Gastroesophageal sphincter (tissue), 4 donors: ENCODE results near the gene RHOH. TPM values are rescaled to one million over a fixed set of nuclear protein-coding genes. Genes with fewer than 3 reads are reported as not detected.
A peak's percentile ranks its signal among the peaks of the same experiment; 100 is the strongest.

ENCODE experiments used
- ATAC-seq: fragments of 150-250 bp; one replicate; pipeline ENCODE4 v1.9.1; 2016; ENCODE audit warnings: mild to moderate bottlenecking, moderate library complexity
- H3K27ac ChIP-seq, 4 donors: fragments of 200-600 bp; sonication (generic) in 3 of 4; 1 replicate in 3 of 4; 2 replicates in 1 of 4; pipeline ENCODE4 v1.5.1; 2016 to 2019
- H3K27me3 ChIP-seq: fragments of 200-600 bp; sonication (generic); one replicate; pipeline ENCODE4 v1.5.1; 2019
- H3K36me3 ChIP-seq, 2 donors: fragments of 200-600 bp; sonication (generic); one replicate each; pipeline ENCODE4 v1.5.1; 2019; ENCODE audit warnings: control low read depth in 1 of 2
- H3K4me1 ChIP-seq, 3 donors: fragments of 200-600 bp; sonication (generic); 1 replicate in 2 of 3; 2 replicates in 1 of 3; pipeline ENCODE4 v1.5.1; 2016 to 2019; ENCODE audit warnings: control low read depth in 2 of 3
- H3K4me3 ChIP-seq, 2 donors: fragments of 200-600 bp; sonication (generic); one replicate each; pipeline ENCODE4 v1.5.1; 2019; ENCODE audit warnings: mild to moderate bottlenecking in 1 of 2, moderate library complexity in 1 of 2
- H3K9me3 ChIP-seq, 3 donors: fragments of 200-600 bp; sonication (generic); one replicate each; pipeline ENCODE4 v1.5.1; 2017 to 2019; ENCODE audit warnings: control low read depth in 2 of 3
- EP300 ChIP-seq: sonication (generic); formaldehyde crosslinking; IDR thresholded peaks from one replicate; pipeline ENCODE4 v1.6.1; 2017; ENCODE audit warnings: antibody characterized with exemption, mild to moderate bottlenecking
- POLR2A ChIP-seq, 2 donors: fragments of 450-650 bp; IDR thresholded peaks; one replicate each; pipeline ENCODE4 v1.6.1; 2017; ENCODE audit warnings: antibody characterized with exemption in 2 of 2, mild to moderate bottlenecking in 2 of 2, moderate library complexity in 1 of 2
- POLR2AphosphoS5 ChIP-seq: sonication (generic); formaldehyde crosslinking; IDR thresholded peaks from one replicate; pipeline ENCODE4 v1.6.1; 2017; ENCODE audit warnings: antibody characterized with exemption
- WGBS, 2 donors: methylation state at CpG; one replicate each; pipeline ENCODE4 v1.1.5; 2018; ENCODE audit warnings: low coverage in 1 of 2; 5-methylcytosine and 5-hydroxymethylcytosine counted together
- total RNA-seq, 4 donors: library from RNA; depleted of rRNA; stranded (reverse); fragments of >200 nt; gene quantifications; one replicate each; pipeline ENCODE4 v1.1.0, GENCODE V29; 2016
- TF ChIP-seq, protein P1 (sequence below), 4 experiments: fragments of 200-600 bp in 2 of 4; fragments of 450-650 bp in 2 of 4; sonication (generic) in 1 of 4; IDR thresholded peaks; one replicate each; pipeline ENCODE4 v1.5.1; 2017 to 2019; ENCODE audit warnings: antibody characterized with exemption in 4 of 4, mild to moderate bottlenecking in 2 of 4, moderate library complexity in 2 of 4

RHOH gene
- total RNA-seq, 4 donors from 2014 or later = 0.42 to 4.4 (median 1.0) TPM

DNA sequence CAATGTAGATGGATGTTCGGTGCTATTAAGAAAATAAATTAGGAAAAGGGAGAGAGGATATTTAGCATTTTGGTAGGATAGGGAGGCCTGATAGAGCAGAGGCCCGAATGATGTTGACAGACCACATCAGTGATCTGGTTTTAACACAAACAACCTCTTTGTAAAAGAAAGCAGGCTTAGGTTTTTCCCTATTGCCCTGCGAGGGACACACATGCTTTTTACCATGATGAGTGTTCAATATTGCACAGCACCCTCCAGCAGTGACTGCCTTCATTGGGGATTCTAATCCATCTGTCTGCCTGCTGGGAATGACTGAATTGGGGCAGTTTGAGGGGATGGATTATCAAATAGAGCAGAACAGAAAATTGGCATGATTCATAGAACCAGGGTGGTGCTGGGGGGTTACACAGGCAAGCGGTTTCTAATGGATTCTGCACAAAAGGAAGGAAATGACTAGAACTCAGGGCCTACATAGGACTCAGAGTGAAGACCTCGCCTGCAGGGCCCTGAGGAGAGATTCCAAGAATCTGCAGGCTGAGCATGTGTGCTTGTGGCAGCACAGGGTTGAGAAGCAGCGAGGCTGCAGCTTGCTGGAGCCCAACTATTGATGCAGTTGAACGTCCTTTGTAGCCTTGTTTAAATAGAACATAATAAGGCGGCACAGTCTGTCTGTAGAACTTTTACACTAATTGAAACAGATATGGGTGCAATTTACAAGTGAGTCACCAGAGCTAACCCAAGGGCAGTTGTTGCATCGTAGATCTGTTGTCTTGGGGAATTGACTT is 58.0 kb downstream of the RHOH start:
- no peaks in the 10 kb centered on the region for H3K9me3 ChIP-seq
- no peaks in the 10 kb centered on the region for H3K36me3 ChIP-seq
- WGBS, 2 donors = 68 to 71% methylated on average over 4 to 9 of the region's 9 CpGs
- TF ChIP-seq, protein P1, sequence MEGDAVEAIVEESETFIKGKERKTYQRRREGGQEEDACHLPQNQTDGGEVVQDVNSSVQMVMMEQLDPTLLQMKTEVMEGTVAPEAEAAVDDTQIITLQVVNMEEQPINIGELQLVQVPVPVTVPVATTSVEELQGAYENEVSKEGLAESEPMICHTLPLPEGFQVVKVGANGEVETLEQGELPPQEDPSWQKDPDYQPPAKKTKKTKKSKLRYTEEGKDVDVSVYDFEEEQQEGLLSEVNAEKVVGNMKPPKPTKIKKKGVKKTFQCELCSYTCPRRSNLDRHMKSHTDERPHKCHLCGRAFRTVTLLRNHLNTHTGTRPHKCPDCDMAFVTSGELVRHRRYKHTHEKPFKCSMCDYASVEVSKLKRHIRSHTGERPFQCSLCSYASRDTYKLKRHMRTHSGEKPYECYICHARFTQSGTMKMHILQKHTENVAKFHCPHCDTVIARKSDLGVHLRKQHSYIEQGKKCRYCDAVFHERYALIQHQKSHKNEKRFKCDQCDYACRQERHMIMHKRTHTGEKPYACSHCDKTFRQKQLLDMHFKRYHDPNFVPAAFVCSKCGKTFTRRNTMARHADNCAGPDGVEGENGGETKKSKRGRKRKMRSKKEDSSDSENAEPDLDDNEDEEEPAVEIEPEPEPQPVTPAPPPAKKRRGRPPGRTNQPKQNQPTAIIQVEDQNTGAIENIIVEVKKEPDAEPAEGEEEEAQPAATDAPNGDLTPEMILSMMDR (IDR thresholded peaks at IDR 0.05) = no peak
- no peaks in the 10 kb centered on the region for H3K27me3 ChIP-seq
- H3K4me3 ChIP-seq = no peak overlapping the region
- ATAC-seq = no peak
- H3K4me1 ChIP-seq = no peaks in the 10 kb centered on the region
- H3K27ac ChIP-seq = no peak overlapping the region

GRCh38 chr4:40255393-40256281 is 58.8 kb downstream of the RHOH start:
- H3K27ac ChIP-seq = no peak overlapping the region
- no peaks in the 10 kb centered on the region for H3K4me1 ChIP-seq
- WGBS, 2 donors = 53 to 100% methylated on average over 2 to 3 of the region's 3 CpGs
- ATAC-seq = peak; percentile 74
- no peaks in the 10 kb centered on the region for H3K36me3 ChIP-seq
- no peaks in the 10 kb centered on the region for H3K27me3 ChIP-seq
- H3K4me3 ChIP-seq = no peak overlapping the region
- TF ChIP-seq POLR2A (IDR thresholded peaks at IDR 0.05) (no peak), EP300 (no peak), POLR2AphosphoS5 (no peak)
- TF ChIP-seq, protein P1 (IDR thresholded peaks at IDR 0.05) = no peak
- no peaks in the 10 kb centered on the region for H3K9me3 ChIP-seq

- H3K9me3 ChIP-seq = no peaks in the 10 kb centered on the region
- WGBS, 2 donors = 100% methylated on average over 1 of the region's 5 CpGs
- ATAC-seq = no peak
- H3K27me3 ChIP-seq = no peaks in the 10 kb centered on the region
- no peak for TF ChIP-seq EP300
- no peak for TF ChIP-seq POLR2AphosphoS5
- TF ChIP-seq, protein P1 (IDR thresholded peaks at IDR 0.05) = no peak
- no peak for TF ChIP-seq POLR2A (IDR thresholded peaks at IDR 0.05)
- H3K4me1 ChIP-seq = no peaks in the 10 kb centered on the region
- no peak overlapping the region for H3K4me3 ChIP-seq
- no peaks in the 10 kb centered on the region for H3K36me3 ChIP-seq
- no peak overlapping the region for H3K27ac ChIP-seq
Observed at GRCh38 chr4:40256329-40256728, 59.5 kb downstream of the RHOH start.

- no peak for ATAC-seq
- Histone ChIP-seq H3K27ac (no peak overlapping the region), H3K4me1 (no peaks in the 10 kb centered on the region), H3K36me3 (no peaks in the 10 kb centered on the region), H3K27me3 (no peaks in the 10 kb centered on the region), H3K9me3 (no peaks in the 10 kb centered on the region), H3K4me3 (no peak overlapping the region)
- WGBS, 2 donors = 88 to 100% methylated on average over 1 to 2 of the region's 3 CpGs
- TF ChIP-seq POLR2A (IDR thresholded peaks at IDR 0.05) (no peak), POLR2AphosphoS5 (no peak), EP300 (no peak)
- TF ChIP-seq, protein P1 (IDR thresholded peaks at IDR 0.05) = no peak
Observed at GRCh38 chr4:40256817-40257216, 60.0 kb downstream of the RHOH start.
